ENCODE data around the gene TAOK3.

GRCh38 chr12:118354903-118355302 is 17.8 kb downstream of the TAOK3 start:
- TF ChIP-seq CTCF (IDR thresholded peaks at IDR 0.05; ENCODE audit: low read depth, low read length, poor library complexity, severe bottlenecking) (no peak), EZH2phosphoT487 (IDR thresholded peaks at IDR 0.05; ENCODE audit: borderline replicate concordance, low read length) (no peak)

Data from DOHH2 (cell line).